ENCODE results near the gene EFCAB6. TPM values are rescaled to one million over a fixed set of nuclear protein-coding genes. Genes with fewer than 3 reads are reported as not detected.

Gene EFCAB6
- total and polyA plus RNA-seq, 2 of the 13 experiments (the other 11 are each of a cell fraction or from before 2014, with no cell fraction given) = not detected

DNA sequence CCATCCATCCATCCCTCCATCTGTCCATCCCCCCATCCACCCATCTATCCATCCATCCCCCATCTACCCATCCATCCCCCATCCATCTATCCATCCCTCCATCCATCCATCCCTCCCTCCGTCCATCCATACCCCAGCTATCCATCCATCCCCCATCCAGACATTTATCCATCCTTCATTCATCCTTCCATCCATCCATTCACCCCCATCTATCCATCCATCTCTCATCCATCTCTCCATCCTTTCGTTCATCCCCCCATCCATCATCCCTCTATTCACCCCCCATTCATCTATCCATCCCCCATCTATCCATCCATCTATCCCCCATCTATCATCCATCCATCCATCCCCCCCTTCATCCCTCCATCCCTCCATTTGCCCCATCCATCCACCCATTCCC, 302.8 kb downstream of the EFCAB6 start:
- CTCF ChIA-PET (ENCODE audit: low intra/inter-chr PET ratio, low total read pairs) = no interaction called here
- FAIRE-seq = no peak

More for the DNA sequence above, 302.8 kb downstream of the EFCAB6 start:
- Histone ChIP-seq H2AFZ (ENCODE audit: low read length) (no peak overlapping the region), H3K9ac (ENCODE audit: insufficient read depth, low read depth, low read length) (no peak overlapping the region), H3K27me3 (ENCODE audit: control insufficient read depth in 1 of 2, insufficient read depth in 2 of 2, low read length in 2 of 2) (peaks cover 0 to 1% of the 10 kb centered on the region in 2 experiments; a peak in 1 of 5 replicates), H3K4me1 (ENCODE audit: insufficient read depth, low read length) (no peaks in the 10 kb centered on the region), H3K27ac (ENCODE audit: extremely low read length, insufficient read depth, low read length) (no peak overlapping the region), H3K4me2 (ENCODE audit: low read depth, low read length) (no peak overlapping the region), H3K9me3 (ENCODE audit: low read length) (no peaks in the 10 kb centered on the region), H3K79me2 (ENCODE audit: insufficient read depth, low read length) (no peaks in the 10 kb centered on the region), H4K20me1 (ENCODE audit: insufficient read depth, low read length) (no peaks in the 10 kb centered on the region), H3K36me3 (replicated peaks in 1 of 2; ENCODE audit: control insufficient read depth in 1 of 2, insufficient read depth in 2 of 2, low read length in 2 of 2) (no peaks in the 10 kb centered on the region), H3K4me3 (replicated peaks in 1 of 3; ENCODE audit: insufficient read depth in 1 of 3, low read depth in 2 of 3, low read length in 3 of 3) (no peak overlapping the region)
- WGBS (ENCODE audit: low lambda C conversion rate) = 11% methylated on average over 2 of the region's 2 CpGs
- no TSS peak for BruUV-seq (replicated peaks)
- ATAC-seq = no peak
- in situ Hi-C loops (cut with HindIII; ENCODE audit: extremely low pct_ligation_motif_present, low pct_unique_long_range_greater_than_20kb) = no loop called here
- no peak for TF ChIP-seq SRF (IDR thresholded peaks at IDR 0.05; ENCODE audit: low read depth, low read length)
- TF ChIP-seq PHF20 (CRISPR knock-in tag; IDR thresholded peaks at IDR 0.05) = no peak
- no peak for TF ChIP-seq ATAD3A (CRISPR knock-in tag; IDR thresholded peaks at IDR 0.05)
- TF ChIP-seq XBP1 (CRISPR knock-in tag; IDR thresholded peaks at IDR 0.05) = no peak
- TF ChIP-seq, protein P1, sequence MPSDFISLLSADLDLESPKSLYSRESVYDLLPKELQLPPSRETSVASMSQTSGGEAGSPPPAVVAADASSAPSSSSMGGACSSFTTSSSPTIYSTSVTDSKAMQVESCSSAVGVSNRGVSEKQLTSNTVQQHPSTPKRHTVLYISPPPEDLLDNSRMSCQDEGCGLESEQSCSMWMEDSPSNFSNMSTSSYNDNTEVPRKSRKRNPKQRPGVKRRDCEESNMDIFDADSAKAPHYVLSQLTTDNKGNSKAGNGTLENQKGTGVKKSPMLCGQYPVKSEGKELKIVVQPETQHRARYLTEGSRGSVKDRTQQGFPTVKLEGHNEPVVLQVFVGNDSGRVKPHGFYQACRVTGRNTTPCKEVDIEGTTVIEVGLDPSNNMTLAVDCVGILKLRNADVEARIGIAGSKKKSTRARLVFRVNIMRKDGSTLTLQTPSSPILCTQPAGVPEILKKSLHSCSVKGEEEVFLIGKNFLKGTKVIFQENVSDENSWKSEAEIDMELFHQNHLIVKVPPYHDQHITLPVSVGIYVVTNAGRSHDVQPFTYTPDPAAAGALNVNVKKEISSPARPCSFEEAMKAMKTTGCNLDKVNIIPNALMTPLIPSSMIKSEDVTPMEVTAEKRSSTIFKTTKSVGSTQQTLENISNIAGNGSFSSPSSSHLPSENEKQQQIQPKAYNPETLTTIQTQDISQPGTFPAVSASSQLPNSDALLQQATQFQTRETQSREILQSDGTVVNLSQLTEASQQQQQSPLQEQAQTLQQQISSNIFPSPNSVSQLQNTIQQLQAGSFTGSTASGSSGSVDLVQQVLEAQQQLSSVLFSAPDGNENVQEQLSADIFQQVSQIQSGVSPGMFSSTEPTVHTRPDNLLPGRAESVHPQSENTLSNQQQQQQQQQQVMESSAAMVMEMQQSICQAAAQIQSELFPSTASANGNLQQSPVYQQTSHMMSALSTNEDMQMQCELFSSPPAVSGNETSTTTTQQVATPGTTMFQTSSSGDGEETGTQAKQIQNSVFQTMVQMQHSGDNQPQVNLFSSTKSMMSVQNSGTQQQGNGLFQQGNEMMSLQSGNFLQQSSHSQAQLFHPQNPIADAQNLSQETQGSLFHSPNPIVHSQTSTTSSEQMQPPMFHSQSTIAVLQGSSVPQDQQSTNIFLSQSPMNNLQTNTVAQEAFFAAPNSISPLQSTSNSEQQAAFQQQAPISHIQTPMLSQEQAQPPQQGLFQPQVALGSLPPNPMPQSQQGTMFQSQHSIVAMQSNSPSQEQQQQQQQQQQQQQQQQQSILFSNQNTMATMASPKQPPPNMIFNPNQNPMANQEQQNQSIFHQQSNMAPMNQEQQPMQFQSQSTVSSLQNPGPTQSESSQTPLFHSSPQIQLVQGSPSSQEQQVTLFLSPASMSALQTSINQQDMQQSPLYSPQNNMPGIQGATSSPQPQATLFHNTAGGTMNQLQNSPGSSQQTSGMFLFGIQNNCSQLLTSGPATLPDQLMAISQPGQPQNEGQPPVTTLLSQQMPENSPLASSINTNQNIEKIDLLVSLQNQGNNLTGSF (CRISPR knock-in tag; IDR thresholded peaks at IDR 0.05) = no peak
- no peak for TF ChIP-seq STAT5B (CRISPR knock-in tag; IDR thresholded peaks at IDR 0.05)
- no peak for TF ChIP-seq KLF16 (CRISPR knock-in tag; IDR thresholded peaks at IDR 0.05)
- POLR2A ChIA-PET = no interaction called here
- intact Hi-C loops (cut with micrococcal nuclease; ENCODE audit: unreplicated experiment) = no loop called here
- DNase-seq (ENCODE audit: low spot score) = no peak

Measured in HepG2 (cell line).